HEK293 (cell line): Measurements from ENCODE around the gene MCF2L.

Source experiments
- CTCF ChIA-PET: fragments of 350-600 bp; formaldehyde crosslinking; extraction: SDS; loops from one replicate; lab custom pipeline; 2021; ENCODE audit warnings: antibody characterized with exemption; lab: Yijun Ruan, JAX
- POLR2A ChIA-PET: fragments of 300-600 bp; formaldehyde crosslinking; extraction: SDS; loops from one replicate; lab custom pipeline; 2020; ENCODE audit warnings: antibody characterized with exemption, inconsistent platforms; lab: Yijun Ruan, JAX
- H3K27ac ChIP-seq: fragments of 200-500 bp; sonication (Bioruptor generic); 2 replicates; pipeline ENCODE4 v1.5.1; 2014; ENCODE audit warnings: low read depth, low read length, control low read depth, inconsistent platforms; ENCODE audit errors: extremely low read depth
- H3K36me3 ChIP-seq, 2 experiments: fragments of 200-500 bp in 1 of 2; sonication (Bioruptor generic) in 1 of 2; 1 replicate in 1 of 2; 2 replicates in 1 of 2; pipeline ENCODE4 v1.5.1; 2014 to 2017; ENCODE audit warnings: inconsistent platforms in 2 of 2, low read length in 2 of 2; ENCODE audit not compliant: control insufficient read depth in 2 of 2, insufficient read depth in 1 of 2
- H3K4me1 ChIP-seq: fragments of 200-500 bp; sonication (Bioruptor generic); 2 replicates; pipeline ENCODE4 v1.5.1; 2014; ENCODE audit warnings: mild to moderate bottlenecking, low read length, inconsistent platforms; ENCODE audit not compliant: control insufficient read depth, insufficient read depth
- H3K4me3 ChIP-seq: 2 replicates; pipeline ENCODE4 v1.5.1; 2011; ENCODE audit warnings: low read depth, mild to moderate bottlenecking, control low read depth, low read length, moderate library complexity
- H3K9me3 ChIP-seq: fragments of 200-500 bp; sonication (Bioruptor generic); 2 replicates; pipeline ENCODE4 v1.5.1; 2014; ENCODE audit warnings: low read depth, low read length, inconsistent platforms; ENCODE audit not compliant: control insufficient read depth, insufficient read depth
- BCL6B ChIP-seq: fragments of 450-650 bp; formaldehyde crosslinking; IDR thresholded peaks from 2 replicates; pipeline ENCODE4 v1.5.1; 2017; ENCODE audit warnings: missing biosample characterization, missing genetic modification characterization
- GLIS1 ChIP-seq: fragments of 450-650 bp; formaldehyde crosslinking; IDR thresholded peaks from 2 replicates; pipeline ENCODE4 v1.5.1; 2016; ENCODE audit warnings: missing biosample characterization, missing genetic modification characterization
- MZF1 ChIP-seq: fragments of 450-650 bp; formaldehyde crosslinking; IDR thresholded peaks from 2 replicates; pipeline ENCODE4 v1.5.1; 2017; ENCODE audit warnings: missing biosample characterization, missing genetic modification characterization, borderline replicate concordance
- REPIN1 ChIP-seq: fragments of 450-650 bp; formaldehyde crosslinking; IDR thresholded peaks from 2 replicates; pipeline ENCODE4 v1.5.1; 2017; ENCODE audit warnings: missing biosample characterization, missing genetic modification characterization, low read depth
- SCRT2 ChIP-seq: fragments of 450-650 bp; formaldehyde crosslinking; IDR thresholded peaks from 2 replicates; pipeline ENCODE4 v1.5.1; 2016; ENCODE audit warnings: missing biosample characterization, missing genetic modification characterization
- ZFHX2 ChIP-seq: fragments of 450-650 bp; formaldehyde crosslinking; conservative IDR thresholded peaks from 2 replicates; pipeline ENCODE4 v1.5.1; 2016; ENCODE audit warnings: missing biosample characterization, missing genetic modification characterization
- ZFP37 ChIP-seq: fragments of 450-650 bp; formaldehyde crosslinking; IDR thresholded peaks from 2 replicates; pipeline ENCODE4 v1.5.1; 2016; ENCODE audit warnings: missing biosample characterization, missing genetic modification characterization
- ZIC2 ChIP-seq: fragments of 450-650 bp; formaldehyde crosslinking; IDR thresholded peaks from 2 replicates; pipeline ENCODE4 v1.5.1; 2016; ENCODE audit warnings: missing biosample characterization, missing genetic modification characterization
- ZNF114 ChIP-seq: fragments of 450-650 bp; formaldehyde crosslinking; IDR thresholded peaks from 2 replicates; pipeline ENCODE4 v1.5.0; 2017; ENCODE audit warnings: missing biosample characterization, missing genetic modification characterization
- ZNF121 ChIP-seq: fragments of 450-650 bp; formaldehyde crosslinking; IDR thresholded peaks from 2 replicates; pipeline ENCODE4 v1.5.1; 2016; ENCODE audit warnings: missing biosample characterization, missing genetic modification characterization
- ZNF132 ChIP-seq: fragments of 450-650 bp; formaldehyde crosslinking; IDR thresholded peaks from 2 replicates; pipeline ENCODE4 v1.5.1; 2017; ENCODE audit warnings: missing biosample characterization, missing genetic modification characterization, borderline replicate concordance
- ZNF175 ChIP-seq: fragments of 450-650 bp; formaldehyde crosslinking; IDR thresholded peaks from 2 replicates; pipeline ENCODE4 v1.5.1; 2016; ENCODE audit warnings: missing biosample characterization, missing genetic modification characterization
- ZNF211 ChIP-seq: fragments of 450-650 bp; formaldehyde crosslinking; IDR thresholded peaks from 2 replicates; pipeline ENCODE4 v1.5.1; 2016; ENCODE audit warnings: low read depth, missing biosample characterization, missing genetic modification characterization
- ZNF214 ChIP-seq: fragments of 450-650 bp; formaldehyde crosslinking; IDR thresholded peaks from 2 replicates; pipeline ENCODE4 v1.5.1; 2017; ENCODE audit warnings: missing biosample characterization, mild to moderate bottlenecking, missing genetic modification characterization, borderline replicate concordance
- ZNF223 ChIP-seq: fragments of 450-650 bp; formaldehyde crosslinking; IDR thresholded peaks from 2 replicates; pipeline ENCODE4 v1.5.1; 2016; ENCODE audit warnings: missing biosample characterization, missing genetic modification characterization
- ZNF248 ChIP-seq: fragments of 450-650 bp; formaldehyde crosslinking; IDR thresholded peaks from 2 replicates; pipeline ENCODE4 v1.5.1; 2017; ENCODE audit warnings: missing biosample characterization, missing genetic modification characterization
- ZNF341 ChIP-seq: fragments of 450-650 bp; formaldehyde crosslinking; IDR thresholded peaks from 2 replicates; pipeline ENCODE4; 2016; ENCODE audit warnings: low read depth, missing biosample characterization, missing genetic modification characterization
- ZNF426 ChIP-seq: fragments of 450-650 bp; formaldehyde crosslinking; IDR thresholded peaks from 2 replicates; pipeline ENCODE4 v1.5.1; 2017; ENCODE audit warnings: missing biosample characterization, missing genetic modification characterization, mild to moderate bottlenecking, inconsistent platforms, moderate library complexity
- ZNF449 ChIP-seq: fragments of 450-650 bp; formaldehyde crosslinking; IDR thresholded peaks from 2 replicates; pipeline ENCODE4 v1.5.1; 2017; ENCODE audit warnings: missing biosample characterization, mild to moderate bottlenecking, missing genetic modification characterization, moderate library complexity
- ZNF510 ChIP-seq: fragments of 450-650 bp; formaldehyde crosslinking; IDR thresholded peaks from 2 replicates; pipeline ENCODE4 v1.5.1; 2018; ENCODE audit warnings: mild to moderate bottlenecking, missing genetic modification characterization, missing biosample characterization; ENCODE audit not compliant: insufficient replicate concordance
- ZNF549 ChIP-seq: fragments of 450-650 bp; IDR thresholded peaks from 2 replicates; pipeline ENCODE4 v1.5.1; 2018; ENCODE audit warnings: missing biosample characterization, missing genetic modification characterization, mild to moderate bottlenecking, inconsistent platforms, moderate library complexity
- ZNF610 ChIP-seq: fragments of 450-650 bp; formaldehyde crosslinking; IDR thresholded peaks from 2 replicates; pipeline ENCODE4 v1.5.1; 2016; ENCODE audit warnings: missing biosample characterization, missing genetic modification characterization, borderline replicate concordance
- ZNF670 ChIP-seq: fragments of 450-650 bp; formaldehyde crosslinking; IDR thresholded peaks from 2 replicates; pipeline ENCODE4 v1.5.1; 2016; ENCODE audit warnings: missing biosample characterization, missing genetic modification characterization, low read depth
- ZNF791 ChIP-seq: fragments of 450-650 bp; formaldehyde crosslinking; IDR thresholded peaks from 2 replicates; pipeline ENCODE4 v1.5.1; 2016; ENCODE audit warnings: missing biosample characterization, missing genetic modification characterization
- ZNF830 ChIP-seq: fragments of 450-650 bp; IDR thresholded peaks from 2 replicates; pipeline ENCODE4 v1.5.0; 2018; ENCODE audit warnings: missing biosample characterization, missing genetic modification characterization, low read depth, mild to moderate bottlenecking, moderate library complexity
- ZNF843 ChIP-seq: fragments of 450-650 bp; formaldehyde crosslinking; IDR thresholded peaks from 2 replicates; pipeline ENCODE4 v1.5.1; 2016; ENCODE audit warnings: missing biosample characterization, missing genetic modification characterization
- ZSCAN4 ChIP-seq: fragments of 450-650 bp; formaldehyde crosslinking; IDR thresholded peaks from 2 replicates; pipeline ENCODE4 v1.5.1; 2017; ENCODE audit warnings: missing biosample characterization, missing genetic modification characterization

Gene MCF2L

GRCh38 chr13:113046883-113047244 is 77.8 kb downstream of the MCF2L start:
- Histone ChIP-seq H3K4me1 (no peaks in the 10 kb centered on the region), H3K9me3 (no peaks in the 10 kb centered on the region), H3K36me3 (no peaks in the 10 kb centered on the region), H3K27ac (no peak overlapping the region), H3K4me3 (no peak overlapping the region)
- ChIA-PET CTCF (no interaction called here), POLR2A (no interaction called here)
- TF ChIP-seq ZNF449 (tag by site-specific recombination) (no peak), ZNF132 (no peak), ZNF791 (tag by site-specific recombination) (no peak), BCL6B (tag by site-specific recombination) (no peak), GLIS1 (no peak), ZFHX2 (tag by site-specific recombination) (no peak), ZNF341 (tag by site-specific recombination) (peak; percentile 44), ZNF610 (no peak)

GRCh38 chr13:113047587-113047986 is 78.6 kb downstream of the MCF2L start:
- no peak overlapping the region for H3K4me3 ChIP-seq
- no peaks in the 10 kb centered on the region for H3K4me1 ChIP-seq
- H3K36me3 ChIP-seq: no peaks in the 10 kb centered on the region
- CTCF ChIA-PET: no interaction called here
- H3K9me3 ChIP-seq: no peaks in the 10 kb centered on the region
- H3K27ac ChIP-seq: no peak overlapping the region
- no peak for TF ChIP-seq ZNF510 (tag by site-specific recombination)
- no peak for TF ChIP-seq ZNF211 (tag by site-specific recombination)
- TF ChIP-seq ZNF214 (tag by site-specific recombination): no peak
- POLR2A ChIA-PET: no interaction called here

GRCh38 chr13:113048766-113049165 is 79.8 kb downstream of the MCF2L start:
- Histone ChIP-seq H3K4me1 (no peaks in the 10 kb centered on the region), H3K36me3 (no peaks in the 10 kb centered on the region), H3K27ac (no peak overlapping the region), H3K4me3 (no peak overlapping the region), H3K9me3 (no peaks in the 10 kb centered on the region)
- no peak for TF ChIP-seq ZNF830 (tag by site-specific recombination)
- no peak for TF ChIP-seq ZNF843 (tag by site-specific recombination)
- TF ChIP-seq ZNF223: no peak
- TF ChIP-seq SCRT2: no peak
- TF ChIP-seq ZNF549 (tag by site-specific recombination): no peak
- no peak for TF ChIP-seq ZNF121
- TF ChIP-seq ZNF670 (tag by site-specific recombination): no peak
- TF ChIP-seq ZNF426 (tag by site-specific recombination): no peak
- TF ChIP-seq ZNF114: no peak
- no peak for TF ChIP-seq ZNF175 (tag by site-specific recombination)
- TF ChIP-seq ZFP37: no peak
- no peak for TF ChIP-seq REPIN1 (tag by site-specific recombination)
- no peak for TF ChIP-seq ZSCAN4 (tag by site-specific recombination)
- TF ChIP-seq ZIC2: no peak
- no peak for TF ChIP-seq MZF1 (tag by site-specific recombination)
- no peak for TF ChIP-seq ZNF248 (tag by site-specific recombination)
- TF ChIP-seq GLIS1: no peak
- POLR2A ChIA-PET: no interaction called here
- CTCF ChIA-PET: no interaction called here
